Muscle of leg (tissue), 11 donors: ENCODE data around the gene ABLIM2. TPM values are rescaled to one million over a fixed set of nuclear protein-coding genes. Genes with fewer than 3 reads are reported as not detected.

Source experiments
- DNase-seq: peaks from one replicate; pipeline ENCODE4 v3.0.0; 2013
- H3K27ac ChIP-seq: one replicate; pipeline ENCODE4 v1.5.1; 2013; ENCODE audit warnings: mild to moderate bottlenecking, low read length, control low read depth
- H3K27me3 ChIP-seq: one replicate; pipeline ENCODE4 v1.6.1; 2013; ENCODE audit warnings: low read length; ENCODE audit not compliant: control insufficient read depth, insufficient read depth
- H3K36me3 ChIP-seq: one replicate; pipeline ENCODE4 v1.6.1; 2013; ENCODE audit warnings: low read length; ENCODE audit not compliant: control insufficient read depth, insufficient read depth
- H3K4me1 ChIP-seq: one replicate; pipeline ENCODE4 v1.6.1; 2013; ENCODE audit warnings: low read length; ENCODE audit not compliant: control insufficient read depth, insufficient read depth
- H3K4me3 ChIP-seq: one replicate; pipeline ENCODE4 v1.5.1; 2013; ENCODE audit warnings: low read length, control low read depth
- H3K9me3 ChIP-seq: replicated peaks from 2 replicates; pipeline ENCODE4 v1.6.1; 2013; ENCODE audit warnings: low read depth, low read length; ENCODE audit not compliant: control insufficient read depth
- WGBS: methylation state at CpG from one replicate; pipeline ENCODE4 v1.1.5; 2013; ENCODE audit warnings: missing lambda C conversion rate; ENCODE audit not compliant: insufficient coverage; 5-methylcytosine and 5-hydroxymethylcytosine counted together
- polyA plus RNA-seq, 8 donors: library from polyadenylated mRNA; unstranded; fragments of 120-200 nt; gene quantifications; one replicate each; pipeline versions ENCODE4 v1.2.1 to v1.2.3, GENCODE V29; 2013; ENCODE audit warnings: inconsistent platforms in 1 of 8, low replicate concordance in 1 of 8; ENCODE audit not compliant: insufficient read length in 8 of 8, insufficient read depth in 1 of 8
- total RNA-seq: library from RNA; stranded (reverse); fragments of 120-200 nt; gene quantifications from one replicate; pipeline ENCODE4 v1.2.4, GENCODE V29; 2013

ABLIM2 gene
- total and polyA plus RNA-seq, 9 donors = 3.1 to 10.5 (median 5.7) TPM

GRCh38 chr4:8090744-8091301 lies 67.8 kb downstream of the ABLIM2 start:
- Histone ChIP-seq H3K4me1 (no peaks in the 10 kb centered on the region), H3K36me3 (no peaks in the 10 kb centered on the region), H3K27me3 (peaks cover 2% of the 10 kb centered on the region), H3K9me3 (peaks cover 12% of the 10 kb centered on the region), H3K4me3 (no peak overlapping the region), H3K27ac (no peak overlapping the region)
- DNase-seq = no peak
- WGBS = 56% methylated on average over 9 of the region's 12 CpGs

- H3K9me3 ChIP-seq = peaks cover 12% of the 10 kb centered on the region
- H3K4me1 ChIP-seq = no peaks in the 10 kb centered on the region
- no peak overlapping the region for H3K27ac ChIP-seq
- no peaks in the 10 kb centered on the region for H3K36me3 ChIP-seq
- no peak overlapping the region for H3K4me3 ChIP-seq
- 57% methylated on average over 1 of the region's 4 CpGs for WGBS
- peaks cover 2% of the 10 kb centered on the region for H3K27me3 ChIP-seq
- peak; percentile 50 for DNase-seq
These were observed 68.3 kb downstream of the ABLIM2 start for GRCh38 chr4:8090312-8090711.

GRCh38 chr4:8089862-8090261 lies 68.8 kb downstream of the ABLIM2 start:
- no peak overlapping the region for H3K4me3 ChIP-seq
- no peak for DNase-seq
- peaks cover 2% of the 10 kb centered on the region for H3K27me3 ChIP-seq
- peaks cover 12% of the 10 kb centered on the region for H3K9me3 ChIP-seq
- no peaks in the 10 kb centered on the region for H3K36me3 ChIP-seq
- WGBS = 75% methylated on average over 7 of the region's 7 CpGs
- no peaks in the 10 kb centered on the region for H3K4me1 ChIP-seq
- no peak overlapping the region for H3K27ac ChIP-seq

GRCh38 chr4:8088966-8089491 lies 69.6 kb downstream of the ABLIM2 start:
- H3K36me3 ChIP-seq = no peaks in the 10 kb centered on the region
- peaks cover 9% of the 10 kb centered on the region for H3K9me3 ChIP-seq
- H3K4me1 ChIP-seq = no peaks in the 10 kb centered on the region
- DNase-seq = no peak
- H3K4me3 ChIP-seq = no peak overlapping the region
- H3K27me3 ChIP-seq = peaks cover 4% of the 10 kb centered on the region
- H3K27ac ChIP-seq = no peak overlapping the region
- WGBS = 42% methylated on average over 6 of the region's 12 CpGs

GRCh38 chr4:8087921-8088495 lies 70.6 kb downstream of the ABLIM2 start:
- Histone ChIP-seq H3K4me1 (no peaks in the 10 kb centered on the region), H3K27me3 (peaks cover 9% of the 10 kb centered on the region), H3K27ac (no peak overlapping the region), H3K36me3 (no peaks in the 10 kb centered on the region), H3K4me3 (no peak overlapping the region), H3K9me3 (peaks cover 4% of the 10 kb centered on the region)
- WGBS = 50% methylated on average over 8 of the region's 18 CpGs
- DNase-seq = no peak

- no peak for DNase-seq
- H3K4me1 ChIP-seq = no peaks in the 10 kb centered on the region
- H3K36me3 ChIP-seq = no peaks in the 10 kb centered on the region
- H3K4me3 ChIP-seq = no peak overlapping the region
- WGBS = 44% methylated on average over 10 of the region's 14 CpGs
- peaks cover 13% of the 10 kb centered on the region for H3K27me3 ChIP-seq
- H3K27ac ChIP-seq = no peak overlapping the region
- no peaks in the 10 kb centered on the region for H3K9me3 ChIP-seq
These were observed 71.7 kb downstream of the ABLIM2 start for GRCh38 chr4:8086783-8087445.

GRCh38 chr4:8085491-8086117 lies 73.0 kb downstream of the ABLIM2 start:
- DNase-seq = no peak
- WGBS = 86% methylated on average over 21 of the region's 22 CpGs
- Histone ChIP-seq H3K27me3 (peaks cover 16% of the 10 kb centered on the region), H3K4me3 (no peak overlapping the region), H3K4me1 (peaks cover 4% of the 10 kb centered on the region), H3K9me3 (no peaks in the 10 kb centered on the region), H3K36me3 (no peaks in the 10 kb centered on the region), H3K27ac (no peak overlapping the region)

GRCh38 chr4:8084712-8085490 lies 73.7 kb downstream of the ABLIM2 start:
- Histone ChIP-seq H3K9me3 (no peaks in the 10 kb centered on the region), H3K4me1 (peaks cover 9% of the 10 kb centered on the region), H3K27me3 (peaks cover 16% of the 10 kb centered on the region), H3K27ac (no peak overlapping the region), H3K4me3 (no peak overlapping the region), H3K36me3 (no peaks in the 10 kb centered on the region)
- DNase-seq = no peak
- WGBS = 80% methylated on average over 26 of the region's 27 CpGs

GRCh38 chr4:8084031-8084660 lies 74.5 kb downstream of the ABLIM2 start:
- no peak overlapping the region for H3K4me3 ChIP-seq
- H3K27ac ChIP-seq = no peak overlapping the region
- no peaks in the 10 kb centered on the region for H3K36me3 ChIP-seq
- 56% methylated on average over 16 of the region's 17 CpGs for WGBS
- peaks cover 9% of the 10 kb centered on the region for H3K4me1 ChIP-seq
- H3K27me3 ChIP-seq = peaks cover 16% of the 10 kb centered on the region
- H3K9me3 ChIP-seq = no peaks in the 10 kb centered on the region
- DNase-seq = no peak
